HG03159 (cell line): ENCODE measurements around the gene PLPP4.

Source experiments
- ATAC-seq: cut with Tn5 transposase; IDR thresholded peaks from one replicate; pipeline ENCODE4 v1.9.1; 2021; ENCODE audit warnings: mild to moderate bottlenecking, moderate library complexity; ENCODE audit not compliant: unreplicated experiment

PLPP4 gene

DNA sequence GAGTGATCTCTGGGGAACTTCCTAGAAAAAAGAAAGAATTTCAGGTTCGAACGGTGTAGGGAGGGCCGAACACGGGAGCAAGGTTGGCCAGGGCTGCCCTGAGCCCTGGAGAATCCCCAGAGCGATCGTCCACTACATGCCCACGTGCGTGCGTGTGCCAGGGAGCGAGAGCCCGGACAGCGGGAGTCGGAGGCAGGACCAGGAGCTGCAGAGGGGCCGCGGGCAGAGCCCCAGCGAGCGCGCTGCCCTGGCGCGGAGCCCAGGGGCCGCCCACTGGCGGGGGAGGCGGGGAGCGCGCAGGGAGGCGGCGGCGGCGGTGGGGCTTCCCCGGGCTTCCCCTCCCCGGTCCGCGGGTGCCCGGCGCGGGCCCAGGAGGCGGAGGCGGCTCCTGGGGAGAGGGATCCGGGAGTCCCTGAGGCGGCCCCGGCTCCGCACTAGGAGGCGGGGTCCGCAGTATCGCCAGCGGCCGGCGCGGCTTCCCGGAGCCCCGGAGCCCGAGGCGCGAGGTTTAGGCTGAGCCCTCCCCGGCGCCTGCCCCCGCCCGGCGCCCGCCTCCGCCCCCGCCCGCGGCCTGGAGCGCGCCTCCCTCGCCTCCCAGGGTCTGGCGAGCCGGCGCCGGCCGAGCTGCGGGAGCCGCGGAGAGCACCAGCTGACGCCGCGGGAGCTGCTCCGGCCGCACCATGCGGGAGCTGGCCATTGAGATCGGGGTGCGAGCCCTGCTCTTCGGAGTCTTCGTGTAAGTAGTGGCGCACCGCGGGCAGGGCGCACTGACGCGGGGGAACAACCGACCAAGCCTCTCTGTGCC, at the start of gene PLPP4:
PLPP4 (plus strand) TSS at position 602 of the 805 bp plus-strand sequence; CDS start at position 681, 79 bp downstream.
- no peak for ATAC-seq

DNA sequence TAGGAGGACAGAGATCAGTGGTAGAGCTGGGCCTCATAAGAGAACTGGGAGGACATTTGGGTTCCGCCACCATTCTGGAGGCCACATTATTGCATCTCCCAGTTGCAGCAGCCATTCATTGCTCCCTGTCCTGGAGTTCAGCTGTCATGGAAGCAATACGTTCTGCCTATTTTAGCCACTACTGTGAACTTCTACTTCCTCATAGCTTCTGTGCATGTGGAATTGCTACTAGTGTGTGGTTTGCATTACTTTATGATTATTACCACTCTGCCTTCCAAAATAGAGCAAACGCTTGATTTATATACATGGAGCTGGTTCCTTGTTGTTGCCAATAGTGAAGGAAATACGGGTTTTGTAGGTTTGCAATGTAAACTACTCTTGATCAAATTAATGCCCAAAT, 47.2 kb upstream of the PLPP4 start:
- ATAC-seq = no peak

DNA sequence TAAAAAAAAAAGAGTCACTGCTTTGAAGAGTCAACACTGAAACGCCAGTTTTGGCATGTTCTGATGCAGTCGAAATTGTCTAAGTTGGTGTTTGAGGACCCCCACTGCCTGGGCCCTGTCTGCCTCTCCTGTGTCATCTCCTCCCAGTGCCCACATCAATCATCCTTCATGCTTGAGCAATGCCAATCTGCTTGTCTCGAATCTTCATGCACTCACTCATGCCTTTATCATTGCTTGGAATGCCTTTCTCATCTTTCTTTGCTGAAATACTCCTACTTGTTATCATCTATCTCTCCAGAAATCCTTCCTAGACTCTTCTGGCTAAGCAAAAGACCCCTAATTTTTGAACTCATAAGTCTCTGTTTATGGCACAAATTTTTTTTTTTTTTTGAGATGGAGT, 42.1 kb upstream of the PLPP4 start:
- ATAC-seq = no peak

DNA sequence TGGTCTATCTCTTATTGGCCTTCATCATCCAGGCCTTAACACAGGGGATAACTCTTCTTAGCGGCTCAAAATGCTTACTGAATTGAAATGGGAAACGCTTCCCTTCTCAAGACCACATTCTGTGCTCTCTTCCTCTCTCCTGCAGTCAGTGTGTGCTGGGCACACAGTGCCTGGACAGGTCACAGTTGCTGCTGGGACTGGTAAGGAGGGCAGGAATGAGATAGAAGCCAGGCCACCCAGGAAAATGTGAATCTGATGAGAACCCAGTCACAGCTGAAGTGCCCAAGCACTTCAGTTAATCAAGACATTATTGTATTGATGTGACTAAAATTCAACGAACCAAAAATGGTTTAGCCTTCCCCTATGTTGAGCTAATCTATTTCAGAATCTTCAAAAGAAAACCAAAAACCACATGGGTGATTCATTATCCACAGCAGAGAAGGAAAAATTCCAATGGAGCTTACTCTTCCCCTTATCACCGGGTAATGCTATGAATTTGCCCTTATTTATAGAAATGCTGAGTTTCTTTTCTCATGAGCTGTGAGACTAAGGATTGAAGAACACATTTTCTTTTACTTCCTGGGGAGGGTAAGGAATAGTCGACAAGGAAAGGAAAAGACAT, 41.2 kb upstream of the PLPP4 start:
- no peak for ATAC-seq

DNA sequence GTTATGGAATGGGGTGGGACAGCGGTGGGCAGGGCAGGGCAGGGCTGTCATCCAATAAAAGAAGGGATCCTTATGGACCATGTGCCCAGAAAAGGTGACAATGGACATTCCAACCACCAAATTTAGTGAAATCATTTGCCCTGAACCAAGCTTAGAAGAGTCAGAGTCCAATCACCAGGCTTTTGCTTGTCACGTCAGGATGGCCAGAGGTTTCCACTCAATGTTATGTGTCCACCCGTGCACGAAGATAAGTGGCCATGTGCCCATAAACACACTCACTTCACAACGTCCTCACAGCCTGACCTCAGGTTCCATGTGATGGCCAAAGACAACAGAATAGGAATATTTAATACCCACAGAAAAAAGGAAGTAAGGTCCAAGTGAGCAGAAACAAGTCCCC, 36.6 kb upstream of the PLPP4 start:
- ATAC-seq = no peak

DNA sequence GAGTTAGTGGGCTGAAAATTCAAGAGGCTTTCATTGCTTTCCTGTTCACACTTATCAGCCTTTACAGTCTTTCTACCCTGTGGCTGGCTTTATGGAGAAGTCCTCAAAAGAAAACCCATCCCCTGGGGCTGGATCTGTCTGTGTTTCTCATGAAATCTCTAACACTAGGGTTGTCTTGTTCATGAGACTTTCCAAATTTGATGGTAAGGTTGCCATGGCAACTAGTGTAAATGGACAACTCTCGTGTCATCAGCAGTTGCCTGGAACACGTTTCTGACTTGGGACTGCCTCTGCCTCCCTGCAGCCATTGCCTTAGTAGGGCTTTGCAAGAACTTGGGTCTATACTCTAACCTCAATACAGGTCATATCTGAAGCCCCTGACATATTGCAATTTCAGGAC, 35.8 kb upstream of the PLPP4 start:
- no peak for ATAC-seq

DNA sequence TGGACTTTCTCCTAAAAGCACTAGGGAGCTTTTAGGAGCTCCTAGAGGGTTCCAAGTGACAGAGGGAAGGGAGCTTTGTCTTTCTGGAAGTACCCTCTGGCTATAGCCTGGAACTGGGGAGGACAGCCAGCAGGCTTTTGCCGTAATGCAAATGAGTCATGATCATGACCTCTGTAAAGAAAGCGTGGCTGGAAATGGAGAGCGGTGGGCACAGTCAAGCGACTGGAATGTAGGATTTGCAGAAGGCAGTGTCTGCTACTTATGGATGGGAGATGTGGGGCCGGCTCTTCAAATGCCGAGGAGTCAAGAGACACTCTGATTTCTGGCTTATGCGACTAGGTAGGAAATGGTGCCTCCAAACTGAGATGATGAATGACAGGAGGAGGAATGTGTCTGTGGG, 34.6 kb upstream of the PLPP4 start:
- ATAC-seq = no peak

DNA sequence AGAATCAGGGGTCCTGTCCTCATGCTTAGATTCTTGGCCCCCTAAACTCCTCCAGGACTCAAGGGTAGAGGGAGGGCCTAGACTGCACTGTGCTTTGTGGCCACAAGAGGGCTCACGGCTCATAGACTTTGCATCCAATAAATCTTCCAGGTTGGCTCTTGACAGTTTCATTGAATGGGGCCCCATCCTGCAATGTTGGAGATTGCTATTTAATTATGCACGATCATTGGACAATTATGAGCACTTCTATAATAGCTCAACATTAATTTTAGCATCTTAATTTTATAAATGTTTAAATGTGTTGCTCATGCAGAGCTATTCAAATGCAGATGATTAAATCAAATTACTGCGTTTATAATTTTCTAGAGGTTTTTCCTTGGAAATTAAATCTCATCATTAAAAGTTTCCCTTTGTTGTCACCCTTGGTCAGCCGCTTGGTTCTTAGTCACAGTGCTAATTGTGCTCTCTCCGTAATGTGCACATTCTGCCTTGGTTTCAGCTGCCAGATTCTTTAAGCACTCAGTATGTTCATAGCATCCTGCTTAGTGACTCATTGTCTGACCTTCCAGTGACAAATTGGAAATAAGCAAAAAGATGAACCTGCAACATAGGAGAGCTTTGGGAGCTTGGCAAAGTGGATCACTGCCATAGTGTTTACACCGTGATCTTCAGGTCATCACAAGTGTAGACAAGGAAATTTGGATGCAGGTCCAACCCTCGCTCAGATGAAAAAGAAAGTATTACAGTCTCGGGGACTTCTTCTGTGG, 33.4 kb upstream of the PLPP4 start:
- ATAC-seq = peak; percentile 68

DNA sequence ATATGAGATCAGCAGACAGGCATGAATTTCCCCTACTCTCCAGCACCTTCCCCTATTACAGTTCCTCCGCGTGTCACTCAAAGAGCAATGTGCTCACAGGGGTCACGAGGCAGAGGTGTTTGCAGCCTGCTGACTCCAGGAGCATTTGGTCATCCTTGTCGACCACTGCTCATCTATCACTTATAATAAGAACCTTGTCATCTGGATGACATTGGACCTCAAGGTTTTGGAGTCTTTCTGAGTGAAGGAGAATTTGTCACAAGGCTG, 32.9 kb upstream of the PLPP4 start:
- no peak for ATAC-seq

DNA sequence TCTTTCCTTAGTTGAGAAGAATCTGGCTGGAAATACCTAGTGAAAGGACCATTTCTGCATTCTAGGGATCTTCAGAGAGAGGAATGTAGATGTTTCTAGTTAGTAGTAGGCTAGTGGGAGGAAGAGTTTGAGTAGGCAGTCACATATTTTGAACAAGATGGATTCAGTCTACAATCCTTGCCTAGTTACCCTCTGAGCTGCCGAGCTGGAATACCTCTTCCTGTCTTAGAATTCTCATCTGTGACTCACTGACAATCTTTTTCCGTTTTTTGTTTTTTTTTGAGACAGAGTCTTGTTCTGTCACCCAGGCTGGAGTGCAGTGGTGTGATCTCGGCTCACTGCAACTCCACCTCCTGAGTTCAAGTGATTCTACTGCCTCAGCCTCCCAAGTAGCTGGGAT, 30.7 kb upstream of the PLPP4 start:
- ATAC-seq = no peak

DNA sequence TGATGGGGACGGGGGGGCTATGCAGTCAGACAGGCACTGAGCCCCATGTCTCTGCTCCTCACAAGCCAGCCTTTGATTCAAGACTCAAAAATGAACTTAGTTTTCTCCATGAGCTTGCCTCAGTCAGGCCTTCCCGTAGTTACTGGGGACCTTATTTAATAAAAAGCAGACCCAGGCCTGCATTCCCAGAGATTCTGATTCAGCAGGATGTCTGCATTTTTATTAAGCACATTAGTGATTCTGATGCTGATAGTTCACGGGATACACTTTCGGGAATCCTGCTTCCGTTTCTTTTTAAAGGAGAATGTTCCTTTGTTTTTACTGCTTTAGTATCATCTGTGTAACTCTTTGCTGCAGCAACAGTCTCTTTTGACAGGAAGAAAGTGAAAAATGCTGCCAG, 28.3 kb upstream of the PLPP4 start:
- no peak for ATAC-seq

DNA sequence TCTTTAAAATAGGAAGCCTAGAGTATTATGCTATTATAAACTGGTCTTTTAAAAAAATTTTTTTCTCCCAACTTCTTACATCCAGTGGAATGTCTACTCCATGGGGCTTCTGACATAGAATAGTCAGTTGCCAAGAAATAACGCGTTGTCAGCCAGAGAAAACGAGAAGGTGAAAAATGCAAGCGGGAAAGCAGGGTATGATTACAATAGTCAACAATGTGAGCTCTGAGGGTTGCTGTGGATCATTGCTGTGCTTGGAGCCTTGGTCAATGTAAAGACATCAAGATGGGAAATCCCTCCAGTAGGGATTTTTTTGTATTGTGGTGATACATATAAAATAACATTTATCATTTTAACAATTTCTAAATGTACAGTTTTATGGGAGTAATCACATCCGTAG, 27.6 kb upstream of the PLPP4 start:
- ATAC-seq = no peak

DNA sequence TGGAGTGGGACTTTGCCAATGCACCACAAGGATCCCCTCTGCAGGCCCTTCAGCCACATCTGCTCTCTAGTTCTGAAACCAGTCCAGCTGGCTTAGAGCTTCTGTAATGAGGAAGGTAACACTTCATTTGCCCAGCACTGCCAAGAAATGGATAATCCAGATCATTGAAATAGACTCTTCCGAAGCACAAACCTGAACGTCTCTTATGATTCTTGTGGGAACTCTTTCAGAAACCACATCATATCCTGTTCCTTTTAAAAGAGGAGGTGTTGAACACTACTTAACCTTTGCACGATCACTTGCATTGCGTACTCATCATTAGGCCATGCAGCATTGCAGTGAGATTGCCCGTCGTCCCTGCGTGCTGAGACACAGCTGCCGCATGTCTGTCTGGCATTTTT, 25.8 kb upstream of the PLPP4 start:
- no peak for ATAC-seq

DNA sequence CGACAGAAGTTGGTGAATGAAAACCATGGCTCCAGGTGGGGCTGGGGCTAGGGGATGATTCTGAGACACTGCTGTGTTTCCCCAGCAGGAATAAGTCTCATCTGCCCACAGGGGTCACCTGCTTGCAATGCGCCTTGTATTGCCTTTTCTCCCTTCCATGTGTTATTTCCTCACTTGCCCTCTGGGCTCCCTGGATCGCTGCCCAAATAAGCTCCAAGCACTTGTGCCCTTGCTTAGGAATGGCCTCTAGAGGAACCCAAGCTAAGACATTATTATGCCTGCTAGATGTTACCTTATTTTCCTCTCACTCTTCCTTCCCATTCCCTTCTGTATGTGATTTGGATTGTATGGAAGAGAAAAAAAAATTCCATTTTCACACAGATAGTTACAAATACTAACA, 24.8 kb upstream of the PLPP4 start:
- ATAC-seq = no peak

DNA sequence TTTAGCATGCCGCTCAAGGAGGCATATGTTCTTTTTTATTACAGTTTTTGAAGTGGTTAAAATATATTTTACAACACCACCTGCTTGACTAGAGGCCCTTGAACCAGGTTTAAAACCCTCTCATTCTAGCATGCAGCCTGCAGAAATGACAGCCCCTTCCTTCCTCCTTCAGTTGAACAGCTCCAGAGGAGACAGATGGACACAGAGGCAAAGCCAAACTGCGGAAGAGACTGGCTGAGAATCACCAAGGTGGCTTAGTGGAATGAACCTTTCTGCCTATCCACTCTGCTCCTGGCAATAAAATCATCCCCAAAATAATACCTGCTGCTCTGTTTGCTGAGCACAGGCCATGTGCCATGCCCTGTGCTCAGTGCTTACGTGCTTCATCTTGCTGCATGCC, 23.9 kb upstream of the PLPP4 start:
- no peak for ATAC-seq

DNA sequence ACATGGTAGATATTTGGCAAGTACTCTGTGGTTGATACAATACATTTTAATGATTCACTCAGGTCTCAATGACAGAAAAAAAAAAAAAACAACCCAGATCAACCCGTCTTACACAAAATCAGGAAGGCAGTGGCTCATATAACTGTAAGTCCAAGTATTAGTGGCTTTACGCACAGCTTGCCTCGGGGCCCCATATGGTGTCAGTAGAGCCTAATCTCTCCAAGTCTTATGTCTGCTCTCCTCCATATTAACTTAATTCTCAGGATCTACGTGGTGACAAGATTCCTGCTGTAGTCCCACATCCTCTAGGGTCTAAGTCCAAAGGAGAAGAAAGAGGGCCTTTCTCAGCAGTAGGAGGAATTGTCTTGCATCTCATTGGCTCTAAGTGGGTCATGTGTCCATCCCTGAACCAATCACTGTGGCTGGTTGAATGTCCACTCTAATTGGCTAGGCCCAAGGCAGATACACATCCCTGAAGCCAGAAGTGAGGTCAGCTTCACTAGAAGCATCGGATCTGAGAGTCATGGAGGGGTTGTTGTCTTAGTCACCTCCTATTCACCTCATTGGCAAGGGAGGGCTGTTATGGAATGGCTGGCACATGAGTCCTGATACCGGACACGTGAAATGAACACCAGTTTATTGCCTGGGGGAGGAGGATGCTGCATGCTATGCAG, 20.5 kb upstream of the PLPP4 start:
- no peak for ATAC-seq

DNA sequence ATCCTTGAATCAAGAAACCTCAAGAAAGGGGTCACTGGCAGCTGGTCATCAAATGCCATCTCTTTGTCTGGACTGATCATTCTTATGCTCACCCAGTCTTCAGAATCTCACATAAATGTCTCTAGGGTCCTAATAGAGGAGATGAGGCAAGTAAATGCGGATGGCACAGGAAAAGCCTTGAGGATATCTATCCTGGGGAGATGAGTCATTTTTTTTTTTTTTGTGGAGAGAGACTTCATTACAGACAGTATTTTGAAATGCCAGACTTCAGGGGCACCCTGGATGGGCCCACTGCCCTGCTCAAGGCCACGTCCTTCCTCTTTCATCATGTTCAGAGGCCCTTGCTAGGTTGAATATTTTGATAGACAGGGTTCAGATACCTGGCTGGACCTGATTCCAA, 19.5 kb upstream of the PLPP4 start:
- ATAC-seq = no peak

DNA sequence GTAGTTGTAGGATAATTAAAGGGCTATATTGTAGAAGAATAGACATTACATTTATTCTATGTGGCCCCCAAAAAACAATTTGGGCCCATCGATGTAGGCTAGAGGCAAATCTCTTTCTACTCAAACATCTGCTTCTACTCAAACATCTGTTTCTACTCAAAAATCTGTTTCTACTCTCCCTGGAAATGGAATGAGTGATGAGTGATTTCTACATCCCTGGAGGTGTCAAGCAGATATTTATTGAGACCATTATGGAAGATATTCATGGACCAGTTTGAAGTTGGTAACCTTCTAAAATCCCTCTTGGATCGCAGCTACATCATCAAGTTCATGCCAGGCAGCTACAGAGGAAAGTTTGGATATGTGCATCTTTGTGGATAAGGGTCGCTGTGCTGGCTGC, 5.1 kb upstream of the PLPP4 start:
- no peak for ATAC-seq

DNA sequence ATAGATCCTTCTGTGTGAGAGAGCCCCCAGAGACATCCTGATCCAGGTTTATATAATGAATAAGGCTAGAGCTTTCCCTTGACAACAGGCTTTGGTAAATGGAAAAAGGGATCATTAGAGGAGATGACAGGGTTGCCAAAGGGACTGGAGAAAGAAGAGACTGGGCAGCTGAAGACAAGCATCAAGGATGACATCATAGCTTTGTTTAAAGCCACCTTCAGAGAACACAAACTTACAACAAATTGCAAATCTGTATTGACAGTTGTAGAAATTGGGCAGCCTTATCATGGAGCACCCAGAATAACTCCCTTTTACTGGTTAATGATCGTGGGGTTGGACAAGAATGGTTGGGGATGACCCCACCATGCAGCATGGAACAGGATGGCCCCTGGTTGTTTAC, 3.7 kb upstream of the PLPP4 start:
- no peak for ATAC-seq

DNA sequence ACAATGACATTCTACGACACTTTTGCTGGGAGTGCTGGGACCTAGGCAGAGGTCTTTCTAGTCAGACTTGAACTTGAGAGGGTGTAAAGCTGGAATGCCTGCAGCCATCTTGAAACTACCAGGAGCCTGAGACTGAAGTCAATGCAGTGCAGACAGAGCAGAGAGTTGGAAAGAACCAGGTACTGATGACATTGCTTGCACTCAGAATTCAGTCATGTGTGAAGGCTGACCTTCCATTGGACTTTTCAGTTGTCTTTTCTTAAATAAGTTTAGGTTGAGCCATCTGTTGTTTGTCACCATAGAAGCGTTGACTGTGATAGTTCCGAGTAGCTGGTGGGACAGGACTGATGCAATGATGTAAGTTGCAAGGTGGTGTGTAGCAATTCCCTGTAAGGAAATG, 3.1 kb upstream of the PLPP4 start:
- ATAC-seq = no peak

DNA sequence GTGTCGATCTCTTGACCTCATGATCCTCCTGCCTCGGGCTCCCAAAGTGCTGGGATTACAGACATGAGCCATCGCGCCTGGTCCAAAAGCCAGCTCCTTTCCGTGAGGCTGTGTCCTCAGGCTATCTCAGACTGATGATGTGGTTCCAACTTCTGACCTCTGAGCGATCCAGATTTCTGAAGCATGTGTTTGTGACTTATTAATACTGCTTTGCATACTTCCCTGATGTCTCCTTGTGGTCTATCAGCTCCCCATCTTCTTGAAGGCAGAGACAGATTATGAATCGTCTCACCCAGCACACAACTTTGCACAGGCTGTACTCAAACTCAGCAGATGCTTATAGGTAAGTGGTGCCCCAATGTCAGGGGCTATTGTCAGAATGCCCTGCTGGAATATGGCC, 2.0 kb upstream of the PLPP4 start:
- no peak for ATAC-seq

DNA sequence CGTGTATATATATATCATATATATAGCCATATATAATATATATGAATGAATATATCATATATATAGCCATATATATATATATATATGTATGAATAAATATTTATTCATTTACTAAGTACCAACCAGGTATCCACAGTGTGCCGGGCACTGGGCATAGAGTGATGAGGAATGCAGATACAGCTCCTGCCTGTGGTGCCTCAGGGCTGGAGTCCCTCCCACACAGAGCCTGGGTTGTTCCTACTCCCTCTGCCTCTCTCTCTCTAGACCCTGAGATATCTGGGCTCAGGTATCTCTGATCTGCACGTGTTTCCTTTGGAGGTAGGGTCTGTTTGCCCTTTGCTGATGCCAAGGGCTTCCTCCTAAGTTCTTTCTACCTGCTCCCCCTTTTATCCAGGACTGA, 1.4 kb upstream of the PLPP4 start:
- ATAC-seq = no peak
